ENCODE results near the gene HTT. TPM values are rescaled to one million over a fixed set of nuclear protein-coding genes. Genes with fewer than 3 reads are reported as not detected.

The HTT gene
- total and polyA plus RNA-seq, 4 donors = 5.1 to 82.7 (median 41.1) TPM

DNA sequence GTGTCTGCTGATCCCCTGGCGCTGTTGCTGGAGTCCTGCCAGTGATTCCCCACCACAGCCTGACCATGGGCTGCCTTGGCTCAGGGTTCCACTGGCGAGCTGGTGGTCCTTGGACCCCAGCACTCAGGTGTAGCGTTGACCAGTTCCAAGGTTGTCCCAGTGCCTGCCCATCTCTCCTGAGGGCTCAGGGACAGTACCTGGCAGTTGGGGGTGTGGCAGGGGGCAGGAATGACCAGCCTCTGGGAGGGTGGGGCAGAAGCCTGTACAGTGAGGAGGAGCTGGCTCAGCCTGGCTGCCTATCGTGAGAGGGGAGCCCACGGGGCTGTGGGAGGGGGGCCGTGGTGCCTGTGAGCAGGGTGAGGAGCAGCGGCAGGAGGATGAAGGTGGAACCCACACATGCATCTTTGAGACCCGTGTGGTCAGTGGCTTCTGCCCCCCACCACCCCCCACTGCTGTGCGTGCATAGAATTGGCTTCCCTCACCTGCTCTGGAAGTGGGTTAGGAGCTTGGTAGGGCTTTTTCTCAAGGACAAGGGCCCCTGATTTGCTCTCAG is 161.9 kb downstream of the HTT start:
- Histone ChIP-seq H3K4me3 (ENCODE audit: low read length in 2 of 2) (no peak overlapping the region), H3K27ac (ENCODE audit: low read depth in 1 of 2, low read length in 2 of 2) (no peak overlapping the region), H3K9me3 (ENCODE audit: control insufficient read depth, low read length) (no peaks in the 10 kb centered on the region), H3K36me3 (ENCODE audit: control insufficient read depth in 1 of 2, insufficient read depth in 2 of 2, low read length in 1 of 2) (peaks cover 0 to 5% of the 10 kb centered on the region in 2 donors), H3K27me3 (ENCODE audit: control insufficient read depth in 1 of 2, insufficient read depth in 2 of 2, low read length in 1 of 2) (no peaks in the 10 kb centered on the region), H3K4me1 (ENCODE audit: control insufficient read depth in 1 of 2, insufficient read depth in 2 of 2, low read length in 2 of 2) (no peaks in the 10 kb centered on the region)
- intact Hi-C loops (cut with DNase I) = no loop called here
- DNase-seq (no peak), ATAC-seq (ENCODE audit: low FRiP score) (no peak)
- 88 to 89% methylated on average over 9 of the region's 9 CpGs for WGBS, 2 donors

DNA sequence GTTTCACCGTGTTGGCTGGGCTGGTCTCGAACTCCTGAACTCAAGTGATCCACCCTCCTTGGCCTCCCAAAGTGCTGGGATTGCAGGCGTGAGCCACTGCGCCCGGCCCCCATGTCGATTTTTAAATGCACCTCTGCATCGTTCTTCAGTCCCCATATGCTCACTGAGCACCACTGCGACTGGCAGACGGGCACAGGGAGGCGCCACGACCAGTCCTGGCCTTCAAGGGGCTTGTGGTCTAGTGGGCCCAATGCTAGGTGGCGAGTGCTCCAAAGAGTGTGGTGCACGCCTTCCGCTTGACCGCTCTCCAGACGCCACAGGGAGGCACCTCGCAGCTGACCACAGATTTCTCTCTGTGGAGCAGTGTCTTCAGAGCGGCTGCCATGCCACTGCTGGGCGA is 162.8 kb downstream of the HTT start:
- no peak overlapping the region for H3K27ac ChIP-seq (ENCODE audit: low read depth in 1 of 2, low read length in 2 of 2)
- ATAC-seq (ENCODE audit: low FRiP score) (no peak), DNase-seq (no peak)
- no peaks in the 10 kb centered on the region for H3K27me3 ChIP-seq (ENCODE audit: control insufficient read depth in 1 of 2, insufficient read depth in 2 of 2, low read length in 1 of 2)
- intact Hi-C loops (cut with DNase I) = no loop called here
- no peaks in the 10 kb centered on the region for H3K9me3 ChIP-seq (ENCODE audit: control insufficient read depth, low read length)
- H3K4me1 ChIP-seq (ENCODE audit: control insufficient read depth in 1 of 2, insufficient read depth in 2 of 2, low read length in 2 of 2) = no peaks in the 10 kb centered on the region
- 93 to 94% methylated on average over 19 of the region's 19 CpGs for WGBS, 2 donors
- no peak overlapping the region for H3K4me3 ChIP-seq (ENCODE audit: low read length in 2 of 2)
- peaks cover 0 to 5% of the 10 kb centered on the region in 2 donors for H3K36me3 ChIP-seq (ENCODE audit: control insufficient read depth in 1 of 2, insufficient read depth in 2 of 2, low read length in 1 of 2)

DNA sequence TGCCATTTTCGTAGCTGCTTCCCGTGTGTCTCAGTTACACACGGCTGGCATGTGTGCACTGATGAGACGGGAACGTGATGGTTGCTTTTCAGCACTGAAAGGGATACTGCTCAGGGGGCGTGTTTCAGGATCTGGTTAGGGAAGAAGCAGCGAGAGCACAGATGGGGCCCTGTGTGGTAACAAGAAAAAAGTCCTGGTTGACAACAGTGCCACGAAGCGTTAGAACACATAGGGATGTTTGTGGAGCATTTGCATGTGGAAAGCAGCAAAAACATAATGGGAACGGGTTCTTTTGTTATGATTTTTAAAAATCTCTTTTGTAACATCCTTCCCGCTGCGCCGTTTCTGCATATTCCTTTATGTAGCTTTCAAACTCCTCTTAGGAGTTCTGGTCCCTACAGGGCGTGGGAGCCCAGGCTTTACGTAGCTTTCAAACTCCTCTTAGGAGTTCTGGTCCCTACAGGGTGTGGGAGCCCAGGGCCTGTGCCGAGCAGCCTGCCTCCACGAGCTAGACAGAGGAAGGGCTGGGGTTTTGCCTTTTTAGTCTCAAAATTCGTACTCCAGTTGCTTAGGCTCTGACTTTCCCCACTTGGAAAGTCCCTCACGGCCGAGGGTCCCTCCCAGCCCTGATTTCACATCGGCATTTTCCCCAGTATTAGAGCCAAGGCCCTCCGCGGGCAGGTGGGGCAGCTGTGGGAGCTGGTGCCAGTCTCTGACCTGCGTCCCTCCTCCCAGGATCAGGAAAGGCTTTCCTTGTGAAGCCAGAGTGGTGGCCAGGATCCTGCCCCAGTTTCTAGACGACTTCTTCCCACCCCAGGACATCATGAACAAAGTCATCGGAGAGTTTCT is 163.5 kb downstream of the HTT start:
- no peak for DNase-seq
- peaks cover 0 to 5% of the 10 kb centered on the region in 2 donors for H3K36me3 ChIP-seq (ENCODE audit: control insufficient read depth in 1 of 2, insufficient read depth in 2 of 2, low read length in 1 of 2)
- H3K27me3 ChIP-seq (ENCODE audit: control insufficient read depth in 1 of 2, insufficient read depth in 2 of 2, low read length in 1 of 2) = no peaks in the 10 kb centered on the region
- intact Hi-C loops (cut with DNase I) = no loop called here
- H3K4me3 ChIP-seq (ENCODE audit: low read length in 2 of 2) = no peak overlapping the region
- no peak for ATAC-seq (ENCODE audit: low FRiP score)
- H3K9me3 ChIP-seq (ENCODE audit: control insufficient read depth, low read length) = no peaks in the 10 kb centered on the region
- 87 to 89% methylated on average over 26 of the region's 26 CpGs for WGBS, 2 donors
- H3K27ac ChIP-seq (ENCODE audit: low read depth in 1 of 2, low read length in 2 of 2) = no peak overlapping the region
- no peaks in the 10 kb centered on the region for H3K4me1 ChIP-seq (ENCODE audit: control insufficient read depth in 1 of 2, insufficient read depth in 2 of 2, low read length in 2 of 2)

DNA sequence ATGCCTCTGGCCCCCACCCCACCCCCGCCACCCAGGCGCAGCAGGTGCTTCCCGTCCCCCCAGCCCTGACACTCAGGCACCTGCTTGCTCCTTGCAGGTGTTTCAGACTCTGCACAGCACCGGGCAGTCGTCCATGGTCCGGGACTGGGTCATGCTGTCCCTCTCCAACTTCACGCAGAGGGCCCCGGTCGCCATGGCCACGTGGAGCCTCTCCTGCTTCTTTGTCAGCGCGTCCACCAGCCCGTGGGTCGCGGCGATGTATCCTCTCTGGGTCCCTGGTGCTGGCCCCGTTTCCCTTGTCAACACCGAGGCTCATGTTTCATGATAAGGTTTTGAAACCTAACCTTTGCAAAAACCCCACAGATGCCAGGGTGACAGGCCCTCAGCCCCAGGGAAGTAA is 164.2 kb downstream of the HTT start:
- H3K36me3 ChIP-seq (ENCODE audit: control insufficient read depth in 1 of 2, insufficient read depth in 2 of 2, low read length in 1 of 2) = peaks cover 0 to 5% of the 10 kb centered on the region in 2 donors
- no peak for ATAC-seq (ENCODE audit: low FRiP score)
- intact Hi-C loops (cut with DNase I) = no loop called here
- no peak overlapping the region for H3K27ac ChIP-seq (ENCODE audit: low read depth in 1 of 2, low read length in 2 of 2)
- no peaks in the 10 kb centered on the region for H3K27me3 ChIP-seq (ENCODE audit: control insufficient read depth in 1 of 2, insufficient read depth in 2 of 2, low read length in 1 of 2)
- DNase-seq = no peak
- H3K9me3 ChIP-seq (ENCODE audit: control insufficient read depth, low read length) = no peaks in the 10 kb centered on the region
- no peak overlapping the region for H3K4me3 ChIP-seq (ENCODE audit: low read length in 2 of 2)
- H3K4me1 ChIP-seq (ENCODE audit: control insufficient read depth in 1 of 2, insufficient read depth in 2 of 2, low read length in 2 of 2) = no peaks in the 10 kb centered on the region
- 84 to 87% methylated on average over 18 of the region's 18 CpGs for WGBS, 2 donors

DNA sequence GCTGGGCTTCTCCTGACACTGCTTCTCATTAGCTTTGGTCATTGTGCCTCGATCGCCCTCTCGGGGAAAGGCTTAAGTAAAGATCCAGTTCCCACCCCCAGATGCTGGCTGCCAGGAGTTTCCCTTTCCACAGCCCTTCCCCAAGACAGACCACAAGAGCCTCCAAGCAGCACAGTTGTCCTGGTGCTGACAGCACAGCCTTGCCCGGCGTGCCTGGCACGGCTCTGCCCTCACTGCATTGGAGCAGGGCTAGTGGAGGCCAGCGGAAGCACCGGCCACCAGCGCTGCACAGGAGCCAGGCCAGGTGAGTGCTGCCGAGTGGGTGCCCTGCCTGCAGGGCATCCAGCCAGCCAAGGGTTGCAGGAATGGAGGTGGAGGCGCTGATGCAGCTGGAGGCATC is 164.8 kb downstream of the HTT start:
- H3K27me3 ChIP-seq (ENCODE audit: control insufficient read depth in 1 of 2, insufficient read depth in 2 of 2, low read length in 1 of 2) = no peaks in the 10 kb centered on the region
- no peaks in the 10 kb centered on the region for H3K9me3 ChIP-seq (ENCODE audit: control insufficient read depth, low read length)
- intact Hi-C loops (cut with DNase I) = no loop called here
- WGBS, 2 donors = 94 to 95% methylated on average over 11 of the region's 11 CpGs
- ATAC-seq (ENCODE audit: low FRiP score) (no peak), DNase-seq (no peak)
- H3K4me1 ChIP-seq (ENCODE audit: control insufficient read depth in 1 of 2, insufficient read depth in 2 of 2, low read length in 2 of 2) = no peaks in the 10 kb centered on the region
- H3K4me3 ChIP-seq (ENCODE audit: low read length in 2 of 2) = no peak overlapping the region
- peaks cover 0 to 5% of the 10 kb centered on the region in 2 donors for H3K36me3 ChIP-seq (ENCODE audit: control insufficient read depth in 1 of 2, insufficient read depth in 2 of 2, low read length in 1 of 2)
- no peak overlapping the region for H3K27ac ChIP-seq (ENCODE audit: low read depth in 1 of 2, low read length in 2 of 2)

DNA sequence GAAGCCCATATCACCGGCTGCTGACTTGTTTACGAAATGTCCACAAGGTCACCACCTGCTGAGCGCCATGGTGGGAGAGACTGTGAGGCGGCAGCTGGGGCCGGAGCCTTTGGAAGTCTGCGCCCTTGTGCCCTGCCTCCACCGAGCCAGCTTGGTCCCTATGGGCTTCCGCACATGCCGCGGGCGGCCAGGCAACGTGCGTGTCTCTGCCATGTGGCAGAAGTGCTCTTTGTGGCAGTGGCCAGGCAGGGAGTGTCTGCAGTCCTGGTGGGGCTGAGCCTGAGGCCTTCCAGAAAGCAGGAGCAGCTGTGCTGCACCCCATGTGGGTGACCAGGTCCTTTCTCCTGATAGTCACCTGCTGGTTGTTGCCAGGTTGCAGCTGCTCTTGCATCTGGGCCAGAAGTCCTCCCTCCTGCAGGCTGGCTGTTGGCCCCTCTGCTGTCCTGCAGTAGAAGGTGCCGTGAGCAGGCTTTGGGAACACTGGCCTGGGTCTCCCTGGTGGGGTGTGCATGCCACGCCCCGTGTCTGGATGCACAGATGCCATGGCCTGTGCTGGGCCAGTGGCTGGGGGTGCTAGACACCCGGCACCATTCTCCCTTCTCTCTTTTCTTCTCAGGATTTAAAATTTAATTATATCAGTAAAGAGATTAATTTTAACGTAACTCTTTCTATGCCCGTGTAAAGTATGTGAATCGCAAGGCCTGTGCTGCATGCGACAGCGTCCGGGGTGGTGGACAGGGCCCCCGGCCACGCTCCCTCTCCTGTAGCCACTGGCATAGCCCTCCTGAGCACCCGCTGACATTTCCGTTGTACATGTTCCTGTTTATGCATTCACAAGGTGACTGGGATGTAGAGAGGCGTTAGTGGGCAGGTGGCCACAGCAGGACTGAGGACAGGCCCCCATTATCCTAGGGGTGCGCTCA is 165.8 kb downstream of the HTT start:
- no peak for ATAC-seq (ENCODE audit: low FRiP score)
- no peak for DNase-seq
- intact Hi-C loops (cut with DNase I) = no loop called here
- Histone ChIP-seq H3K9me3 (ENCODE audit: control insufficient read depth, low read length) (no peaks in the 10 kb centered on the region), H3K27me3 (ENCODE audit: control insufficient read depth in 1 of 2, insufficient read depth in 2 of 2, low read length in 1 of 2) (no peaks in the 10 kb centered on the region), H3K36me3 (ENCODE audit: control insufficient read depth in 1 of 2, insufficient read depth in 2 of 2, low read length in 1 of 2) (peaks cover 0 to 5% of the 10 kb centered on the region in 2 donors), H3K4me3 (ENCODE audit: low read length in 2 of 2) (no peak overlapping the region), H3K27ac (ENCODE audit: low read depth in 1 of 2, low read length in 2 of 2) (no peak overlapping the region), H3K4me1 (ENCODE audit: control insufficient read depth in 1 of 2, insufficient read depth in 2 of 2, low read length in 2 of 2) (no peaks in the 10 kb centered on the region)
- 90 to 93% methylated on average over 29 of the region's 29 CpGs for WGBS, 2 donors

DNA sequence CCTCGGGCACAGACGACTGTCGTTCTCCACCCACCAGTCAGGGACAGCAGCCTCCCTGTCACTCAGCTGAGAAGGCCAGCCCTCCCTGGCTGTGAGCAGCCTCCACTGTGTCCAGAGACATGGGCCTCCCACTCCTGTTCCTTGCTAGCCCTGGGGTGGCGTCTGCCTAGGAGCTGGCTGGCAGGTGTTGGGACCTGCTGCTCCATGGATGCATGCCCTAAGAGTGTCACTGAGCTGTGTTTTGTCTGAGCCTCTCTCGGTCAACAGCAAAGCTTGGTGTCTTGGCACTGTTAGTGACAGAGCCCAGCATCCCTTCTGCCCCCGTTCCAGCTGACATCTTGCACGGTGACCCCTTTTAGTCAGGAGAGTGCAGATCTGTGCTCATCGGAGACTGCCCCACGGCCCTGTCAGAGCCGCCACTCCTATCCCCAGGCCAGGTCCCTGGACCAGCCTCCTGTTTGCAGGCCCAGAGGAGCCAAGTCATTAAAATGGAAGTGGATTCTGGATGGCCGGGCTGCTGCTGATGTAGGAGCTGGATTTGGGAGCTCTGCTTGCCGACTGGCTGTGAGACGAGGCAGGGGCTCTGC is 166.5 kb downstream of the HTT start:
- Histone ChIP-seq H3K4me3 (ENCODE audit: low read length in 2 of 2) (no peak overlapping the region), H3K27me3 (ENCODE audit: control insufficient read depth in 1 of 2, insufficient read depth in 2 of 2, low read length in 1 of 2) (no peaks in the 10 kb centered on the region), H3K4me1 (ENCODE audit: control insufficient read depth in 1 of 2, insufficient read depth in 2 of 2, low read length in 2 of 2) (no peaks in the 10 kb centered on the region), H3K36me3 (ENCODE audit: control insufficient read depth in 1 of 2, insufficient read depth in 2 of 2, low read length in 1 of 2) (peaks cover 0 to 5% of the 10 kb centered on the region in 2 donors), H3K27ac (ENCODE audit: low read depth in 1 of 2, low read length in 2 of 2) (no peak overlapping the region), H3K9me3 (ENCODE audit: control insufficient read depth, low read length) (no peaks in the 10 kb centered on the region)
- DNase-seq = no peak
- intact Hi-C loops (cut with DNase I) = no loop called here
- ATAC-seq (ENCODE audit: low FRiP score) = no peak
- WGBS, 2 donors = 72 to 76% methylated on average over 13 of the region's 13 CpGs

DNA sequence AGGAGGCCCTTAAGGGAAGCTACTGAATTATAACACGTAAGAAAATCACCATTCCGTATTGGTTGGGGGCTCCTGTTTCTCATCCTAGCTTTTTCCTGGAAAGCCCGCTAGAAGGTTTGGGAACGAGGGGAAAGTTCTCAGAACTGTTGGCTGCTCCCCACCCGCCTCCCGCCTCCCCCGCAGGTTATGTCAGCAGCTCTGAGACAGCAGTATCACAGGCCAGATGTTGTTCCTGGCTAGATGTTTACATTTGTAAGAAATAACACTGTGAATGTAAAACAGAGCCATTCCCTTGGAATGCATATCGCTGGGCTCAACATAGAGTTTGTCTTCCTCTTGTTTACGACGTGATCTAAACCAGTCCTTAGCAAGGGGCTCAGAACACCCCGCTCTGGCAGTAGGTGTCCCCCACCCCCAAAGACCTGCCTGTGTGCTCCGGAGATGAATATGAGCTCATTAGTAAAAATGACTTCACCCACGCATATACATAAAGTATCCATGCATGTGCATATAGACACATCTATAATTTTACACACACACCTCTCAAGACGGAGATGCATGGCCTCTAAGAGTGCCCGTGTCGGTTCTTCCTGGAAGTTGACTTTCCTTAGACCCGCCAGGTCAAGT is 167.5 kb downstream of the HTT start:
- H3K36me3 ChIP-seq (ENCODE audit: control insufficient read depth in 1 of 2, insufficient read depth in 2 of 2, low read length in 1 of 2) = peaks cover 0 to 5% of the 10 kb centered on the region in 2 donors
- no peaks in the 10 kb centered on the region for H3K27me3 ChIP-seq (ENCODE audit: control insufficient read depth in 1 of 2, insufficient read depth in 2 of 2, low read length in 1 of 2)
- H3K27ac ChIP-seq (ENCODE audit: low read depth in 1 of 2, low read length in 2 of 2) = no peak overlapping the region
- DNase-seq (no peak), ATAC-seq (ENCODE audit: low FRiP score) (no peak)
- WGBS, 2 donors = 34 to 36% methylated on average over 17 of the region's 17 CpGs
- intact Hi-C loops (cut with DNase I) = no loop called here
- H3K4me1 ChIP-seq (ENCODE audit: control insufficient read depth in 1 of 2, insufficient read depth in 2 of 2, low read length in 2 of 2) = no peaks in the 10 kb centered on the region
- H3K4me3 ChIP-seq (ENCODE audit: low read length in 2 of 2) = no peak overlapping the region
- H3K9me3 ChIP-seq (ENCODE audit: control insufficient read depth, low read length) = no peaks in the 10 kb centered on the region

Data from aorta (tissue), 5 donors.